Measurements from ENCODE around the gene PAQR7.

The PAQR7 gene

DNA sequence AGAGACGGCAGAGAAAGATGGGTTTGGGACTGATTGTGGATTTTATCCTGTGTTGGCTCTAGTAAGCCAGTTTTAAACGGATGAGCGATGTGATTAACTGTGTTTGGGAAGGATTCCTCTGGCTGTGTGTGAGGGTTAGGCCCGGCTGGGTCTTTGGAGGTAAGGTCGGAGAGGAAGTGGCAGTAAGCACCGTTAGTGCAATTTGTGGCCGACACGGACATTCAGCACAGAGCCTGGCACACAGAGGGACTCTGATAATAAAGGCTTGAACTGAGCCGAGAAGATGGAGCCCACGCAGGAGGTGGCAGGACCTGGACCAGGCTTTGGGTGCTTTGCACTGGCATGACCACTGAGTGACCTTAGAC is 54.4 kb downstream of the PAQR7 start:
- no peak for DNase-seq (ENCODE audit: low read depth, low spot score)
- TF ChIP-seq, protein P1, sequence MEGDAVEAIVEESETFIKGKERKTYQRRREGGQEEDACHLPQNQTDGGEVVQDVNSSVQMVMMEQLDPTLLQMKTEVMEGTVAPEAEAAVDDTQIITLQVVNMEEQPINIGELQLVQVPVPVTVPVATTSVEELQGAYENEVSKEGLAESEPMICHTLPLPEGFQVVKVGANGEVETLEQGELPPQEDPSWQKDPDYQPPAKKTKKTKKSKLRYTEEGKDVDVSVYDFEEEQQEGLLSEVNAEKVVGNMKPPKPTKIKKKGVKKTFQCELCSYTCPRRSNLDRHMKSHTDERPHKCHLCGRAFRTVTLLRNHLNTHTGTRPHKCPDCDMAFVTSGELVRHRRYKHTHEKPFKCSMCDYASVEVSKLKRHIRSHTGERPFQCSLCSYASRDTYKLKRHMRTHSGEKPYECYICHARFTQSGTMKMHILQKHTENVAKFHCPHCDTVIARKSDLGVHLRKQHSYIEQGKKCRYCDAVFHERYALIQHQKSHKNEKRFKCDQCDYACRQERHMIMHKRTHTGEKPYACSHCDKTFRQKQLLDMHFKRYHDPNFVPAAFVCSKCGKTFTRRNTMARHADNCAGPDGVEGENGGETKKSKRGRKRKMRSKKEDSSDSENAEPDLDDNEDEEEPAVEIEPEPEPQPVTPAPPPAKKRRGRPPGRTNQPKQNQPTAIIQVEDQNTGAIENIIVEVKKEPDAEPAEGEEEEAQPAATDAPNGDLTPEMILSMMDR (IDR thresholded peaks at IDR 0.05; ENCODE audit: low read depth, low read length), result no peak
- in situ Hi-C loops (cut with HindIII; ENCODE audit: low sequenced_read_pairs), result no loop called here
- peak overlapping the region; percentile 91 for H3K4me3 ChIP-seq (ENCODE audit: low read depth, low read length)

DNA sequence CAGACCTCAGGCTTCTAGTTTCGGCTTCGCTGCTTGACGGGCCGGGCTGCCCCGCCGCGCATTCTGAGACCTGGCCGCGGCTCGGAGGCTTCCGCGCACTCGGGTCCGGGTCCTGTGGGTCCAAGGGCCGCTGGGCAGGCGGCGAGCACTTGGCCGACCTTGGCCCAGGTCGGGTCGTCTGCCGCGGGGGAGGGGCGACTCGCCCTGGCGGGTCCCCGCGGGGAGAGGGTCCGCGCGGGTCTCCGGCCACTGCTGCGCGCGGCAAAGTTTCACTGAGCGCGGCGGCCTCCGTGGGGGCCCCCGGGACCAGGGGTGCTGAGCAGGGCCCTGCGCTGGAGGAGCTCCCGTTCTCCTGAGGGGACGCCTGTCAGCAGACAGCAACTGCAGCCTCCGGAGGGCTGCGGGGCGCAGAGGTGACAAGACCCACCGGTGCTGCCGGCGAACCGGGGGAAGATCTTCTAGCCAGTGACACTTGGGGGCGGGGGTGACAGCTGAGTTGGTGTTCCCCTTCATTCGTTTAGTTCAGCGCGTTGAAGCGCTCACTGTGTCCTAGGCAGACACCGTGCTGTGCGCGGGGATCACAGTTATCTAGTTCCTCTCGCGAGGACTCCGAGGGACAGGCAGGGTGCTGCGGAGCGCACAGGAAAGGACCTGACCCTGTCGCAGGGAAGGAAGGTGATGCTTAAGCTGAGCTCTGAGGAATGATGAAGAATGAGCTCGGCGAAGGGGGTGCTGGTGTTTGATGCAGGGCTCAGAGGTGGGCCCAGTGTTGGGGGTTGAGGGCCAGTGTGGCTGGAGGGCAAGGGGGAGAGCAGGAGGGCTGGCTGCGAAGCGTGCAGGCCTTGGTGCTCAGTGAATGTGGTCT is 55.0 kb downstream of the PAQR7 start:
- TF ChIP-seq, protein P1 (IDR thresholded peaks at IDR 0.05; ENCODE audit: low read depth, low read length), result no peak
- DNase-seq (ENCODE audit: low read depth, low spot score), result peak; percentile 59

DNA sequence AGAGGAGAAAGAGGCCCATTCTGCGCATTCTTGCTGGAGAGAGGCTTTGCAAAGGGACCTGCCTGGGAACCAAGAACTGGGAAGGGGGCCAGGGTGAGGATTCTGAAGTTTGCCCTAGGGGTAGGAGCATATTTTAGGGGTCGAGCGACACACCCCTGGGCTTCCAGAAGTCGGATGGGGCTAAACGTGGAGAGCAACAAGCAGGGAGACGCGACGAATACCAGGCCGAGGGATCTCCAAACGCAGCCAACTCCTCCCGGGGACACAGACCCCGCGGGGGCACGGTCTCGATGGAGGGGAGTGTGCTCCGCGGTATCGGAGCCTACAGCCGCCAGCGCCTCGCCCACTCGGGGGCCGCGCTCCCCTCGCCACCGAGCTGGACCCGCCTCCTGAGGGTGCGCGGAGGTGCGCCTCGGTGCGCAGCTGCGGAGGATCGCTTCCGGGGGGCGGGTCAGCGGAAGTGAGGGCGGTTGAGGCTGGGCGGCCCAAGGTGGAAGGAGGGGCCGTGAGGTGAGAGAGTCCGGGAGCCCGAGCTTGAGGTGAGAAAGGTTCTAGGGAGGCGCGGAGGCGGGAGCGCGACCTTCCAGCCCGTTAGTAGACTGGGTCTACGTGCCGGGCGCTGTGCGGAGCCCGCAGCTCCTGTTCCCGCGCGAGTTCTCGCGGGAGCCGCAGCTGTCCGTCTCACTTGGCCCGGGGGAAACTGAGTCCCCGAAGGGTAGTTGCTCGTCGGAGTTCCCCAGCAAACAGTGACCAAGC is 55.8 kb downstream of the PAQR7 start, which contains the start of gene MTFR1L:
Gene MTFR1L (plus strand): TSS at position 464 of the 756 bp plus-strand sequence. CDS start 3,151 bp downstream, outside the sequence.
- TF ChIP-seq, protein P1 (IDR thresholded peaks at IDR 0.05; ENCODE audit: low read depth, low read length), result no peak
- peak within 1 kb of the TSS; percentile 91 for H3K4me3 ChIP-seq (ENCODE audit: low read depth, low read length)
- peak; percentile 73 for DNase-seq (ENCODE audit: low read depth, low spot score)
- in situ Hi-C loops (cut with HindIII; ENCODE audit: low sequenced_read_pairs), result no loop called here

More for the DNA sequence above, 55.0 kb downstream of the PAQR7 start:
- in situ Hi-C loops (cut with HindIII; ENCODE audit: low sequenced_read_pairs), result no loop called here
- peak overlapping the region; percentile 91 for H3K4me3 ChIP-seq (ENCODE audit: low read depth, low read length)

DNA sequence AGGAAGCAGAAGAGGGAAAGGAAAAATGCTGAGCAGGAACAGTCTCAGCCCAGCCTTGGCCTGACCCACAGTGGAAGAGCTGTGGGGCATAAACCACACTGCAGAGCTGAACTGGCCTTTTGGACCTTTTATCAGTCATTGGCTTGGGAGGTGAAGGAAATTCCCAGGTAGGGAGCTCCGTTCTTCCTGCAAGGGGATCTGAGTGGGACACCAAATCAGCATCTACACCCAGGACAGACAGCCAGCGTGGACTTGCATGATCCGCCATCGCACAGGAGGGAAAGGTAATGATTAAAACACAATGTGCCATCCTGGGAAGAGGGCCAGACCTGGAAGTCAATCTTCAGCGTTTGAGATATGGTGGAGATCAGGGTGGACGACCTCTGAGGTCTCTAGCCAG is 56.9 kb downstream of the PAQR7 start:
- in situ Hi-C loops (cut with HindIII; ENCODE audit: low sequenced_read_pairs), result no loop called here
- TF ChIP-seq, protein P1 (IDR thresholded peaks at IDR 0.05; ENCODE audit: low read depth, low read length), result no peak
- H3K4me3 ChIP-seq (ENCODE audit: low read depth, low read length), result peak overlapping the region; percentile 91
- no peak for DNase-seq (ENCODE audit: low read depth, low spot score)

DNA sequence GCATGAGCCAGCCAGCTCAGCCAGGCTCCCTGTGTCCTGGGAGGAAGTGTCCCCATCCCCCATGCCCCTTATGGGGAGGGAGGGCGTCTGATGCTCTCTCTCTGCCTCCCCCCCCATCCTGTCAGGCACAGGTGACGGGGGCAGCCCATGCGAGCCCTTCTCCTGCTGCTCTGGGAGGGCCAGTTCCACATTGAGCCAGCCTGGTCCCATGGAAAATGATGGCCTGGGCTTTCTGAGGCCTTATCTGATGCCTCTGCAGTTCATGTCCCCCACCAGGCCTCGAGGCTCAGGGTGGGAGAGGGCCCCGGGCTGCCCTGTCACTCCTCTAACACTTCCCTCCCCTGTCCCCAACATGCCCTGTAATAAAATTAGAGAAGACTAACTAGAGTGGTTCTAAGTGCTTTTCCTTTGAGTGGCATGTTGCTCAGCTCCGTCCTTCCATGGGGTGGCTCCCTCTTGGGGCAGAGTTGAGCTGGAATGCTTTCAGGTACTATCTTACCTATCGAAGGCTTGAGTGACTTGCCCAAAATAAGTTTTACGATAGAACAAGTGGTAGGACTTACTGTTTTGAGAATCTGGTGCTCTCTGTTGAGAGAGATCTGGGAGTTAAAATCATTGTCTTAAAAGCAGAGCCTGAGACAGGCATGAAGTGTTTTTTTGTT is 57.5 kb downstream of the PAQR7 start:
- DNase-seq (ENCODE audit: low read depth, low spot score), result no peak
- in situ Hi-C loops (cut with HindIII; ENCODE audit: low sequenced_read_pairs), result no loop called here
- TF ChIP-seq, protein P1 (IDR thresholded peaks at IDR 0.05; ENCODE audit: low read depth, low read length), result no peak
- H3K4me3 ChIP-seq (ENCODE audit: low read depth, low read length), result no peak overlapping the region

DNA sequence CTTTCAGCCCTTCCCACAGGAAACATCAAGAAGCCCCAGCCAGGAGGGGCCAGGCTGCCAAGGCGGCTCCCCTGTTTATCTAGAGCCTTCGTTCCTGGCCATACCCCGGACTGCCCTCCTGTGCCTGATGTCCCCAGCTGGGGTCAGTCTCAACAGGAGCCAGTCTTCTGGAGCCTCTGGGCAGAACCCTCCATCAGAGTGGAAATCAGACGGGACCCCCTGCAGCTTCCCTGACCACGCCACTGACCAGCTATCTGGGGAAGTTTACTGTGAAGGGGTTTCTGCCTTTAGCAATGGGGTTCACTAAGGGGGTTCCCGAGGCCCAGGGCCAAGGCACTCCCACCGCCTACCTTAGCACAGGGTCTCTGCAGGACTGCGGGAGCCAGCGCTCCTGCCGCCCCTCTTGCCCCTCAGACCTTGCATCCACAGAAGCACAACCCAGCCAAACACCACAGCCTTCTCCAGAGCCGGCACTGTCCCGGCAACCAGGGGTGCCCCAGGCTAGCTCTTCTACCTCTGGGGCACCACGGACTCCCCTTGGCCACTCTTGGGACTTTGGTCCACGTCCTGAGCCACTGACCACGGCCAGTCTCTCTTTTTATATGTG is 59.3 kb downstream of the PAQR7 start:
- in situ Hi-C loops (cut with HindIII; ENCODE audit: low sequenced_read_pairs), result no loop called here
- H3K4me3 ChIP-seq (ENCODE audit: low read depth, low read length), result no peak overlapping the region
- TF ChIP-seq, protein P1 (IDR thresholded peaks at IDR 0.05; ENCODE audit: low read depth, low read length), result no peak
- no peak for DNase-seq (ENCODE audit: low read depth, low spot score)

Measured in astrocyte of the spinal cord (primary cell).